Uterus (tissue), 4 donors: ENCODE data around the gene FGF3. TPM values are rescaled to one million over a fixed set of nuclear protein-coding genes. Genes with fewer than 3 reads are reported as not detected.
"Not testable (repeated sequence)": the region's sequence is repeated elsewhere in the genome, so short reads cannot be mapped to it uniquely, and the experiment has no call there.

ENCODE experiments used
- DNase-seq, 2 donors: peaks; one replicate each; pipeline ENCODE4 v3.0.0-alpha.2; 2019 to 2020
- H3K27ac ChIP-seq, 2 donors: fragments of 200-600 bp; sonication (generic); 1 replicate in 1 of 2; 2 replicates in 1 of 2; pipeline ENCODE4 v1.5.1; 2016 to 2018
- H3K27me3 ChIP-seq, 2 donors: fragments of 200-600 bp; sonication (generic); one replicate each; pipeline ENCODE4 v1.5.1; 2018 to 2019; ENCODE audit warnings: control low read depth in 1 of 2
- H3K36me3 ChIP-seq, 2 donors: fragments of 200-600 bp; sonication (generic); one replicate each; pipeline ENCODE4 v1.5.1; 2019; ENCODE audit warnings: control low read depth in 1 of 2
- H3K4me1 ChIP-seq, 2 donors: fragments of 200-600 bp; sonication (generic); one replicate each; pipeline ENCODE4 v1.5.1; 2018 to 2019; ENCODE audit warnings: control low read depth in 1 of 2
- H3K4me3 ChIP-seq, 2 donors: fragments of 200-600 bp; sonication (generic); 1 replicate in 1 of 2; 2 replicates in 1 of 2; pipeline ENCODE4 v1.5.1; 2018 to 2019; ENCODE audit warnings: mild to moderate bottlenecking in 1 of 2
- H3K9me3 ChIP-seq, 2 donors: fragments of 200-600 bp; sonication (generic); one replicate each; pipeline ENCODE4 v1.5.1; 2019; ENCODE audit warnings: control low read depth in 1 of 2
- CTCF ChIP-seq, 4 experiments: fragments of 200-600 bp in 2 of 4; fragments of 450-650 bp in 2 of 4; sonication (generic) in 2 of 4; IDR thresholded peaks; one replicate each; pipeline ENCODE4 v1.5.1; 2016 to 2019; ENCODE audit warnings: antibody characterized with exemption in 4 of 4, mild to moderate bottlenecking in 2 of 4, moderate library complexity in 1 of 4
- POLR2A ChIP-seq, 2 donors: fragments of 450-650 bp; IDR thresholded peaks; one replicate each; pipeline ENCODE4 v1.6.1; 2016; ENCODE audit warnings: antibody characterized with exemption in 2 of 2, mild to moderate bottlenecking in 1 of 2, moderate library complexity in 1 of 2
- intact Hi-C: fragments of 100-400 bp; cut with DNase I; formaldehyde crosslinking; loops from one replicate; pipeline ENCODE4 v1.15.1; 2023; ENCODE audit warnings: low total_unique reads
- total RNA-seq, 4 donors: library from RNA; depleted of rRNA in 3 of 4; stranded (reverse); fragments of >200 nt in 3 of 4; gene quantifications; one replicate each; pipeline versions ENCODE4 v1.1.0 to v1.2.4, GENCODE V29; 2014 to 2023
- donor health status: DM: yes; HTN: yes; CAD: no.

Gene FGF3
- total RNA-seq, 4 donors from 2014 or later, result not detected

- Histone ChIP-seq H3K4me3 (no peak overlapping the region), H3K9me3 (no peaks in the 10 kb centered on the region), H3K36me3 (no peaks in the 10 kb centered on the region), H3K27ac (no peak overlapping the region), H3K27me3 (peaks cover 0 to 3% of the 10 kb centered on the region in 2 donors), H3K4me1 (no peaks in the 10 kb centered on the region)
- intact Hi-C loops, result no loop called here
- TF ChIP-seq CTCF (IDR thresholded peaks at IDR 0.05), result no peak
- no peak for TF ChIP-seq POLR2A (IDR thresholded peaks at IDR 0.05)
- no peak for DNase-seq
Observed at GRCh38 chr11:69773626-69774353, 45.4 kb downstream of the FGF3 start.

GRCh38 chr11:69771466-69771865 is 47.8 kb downstream of the FGF3 start:
- Histone ChIP-seq H3K27me3 (peaks cover 0 to 3% of the 10 kb centered on the region in 2 donors), H3K9me3 (no peaks in the 10 kb centered on the region), H3K4me3 (no peak overlapping the region), H3K27ac (no peak overlapping the region), H3K36me3 (no peaks in the 10 kb centered on the region), H3K4me1 (no peaks in the 10 kb centered on the region)
- intact Hi-C loops, result no loop called here
- DNase-seq, result no peak
- TF ChIP-seq CTCF (IDR thresholded peaks at IDR 0.05) (no peak), POLR2A (IDR thresholded peaks at IDR 0.05) (no peak)

- no peaks in the 10 kb centered on the region for H3K4me1 ChIP-seq
- no peak overlapping the region for H3K27ac ChIP-seq
- peaks cover 0 to 3% of the 10 kb centered on the region in 2 donors for H3K27me3 ChIP-seq
- DNase-seq, result no peak
- no peaks in the 10 kb centered on the region for H3K9me3 ChIP-seq
- no peak overlapping the region for H3K4me3 ChIP-seq
- intact Hi-C loops, result no loop called here
- no peaks in the 10 kb centered on the region for H3K36me3 ChIP-seq
- TF ChIP-seq POLR2A (IDR thresholded peaks at IDR 0.05) (no peak), CTCF (IDR thresholded peaks at IDR 0.05) (no peak)
Observed at GRCh38 chr11:69770540-69770939, 48.7 kb downstream of the FGF3 start.

- no peak for DNase-seq
- TF ChIP-seq CTCF (IDR thresholded peaks at IDR 0.05) (no peak), POLR2A (IDR thresholded peaks at IDR 0.05) (no peak)
- no peak overlapping the region for H3K4me3 ChIP-seq
- intact Hi-C loops, result no loop called here
- no peak overlapping the region for H3K27ac ChIP-seq
- H3K27me3 ChIP-seq, result no peaks in the 10 kb centered on the region
- H3K36me3 ChIP-seq, result no peaks in the 10 kb centered on the region
- H3K4me1 ChIP-seq, result no peaks in the 10 kb centered on the region
- H3K9me3 ChIP-seq, result no peaks in the 10 kb centered on the region
Observed at GRCh38 chr11:69765498-69765995, 53.7 kb downstream of the FGF3 start.

GRCh38 chr11:69764918-69765317 is 54.3 kb downstream of the FGF3 start:
- H3K27ac ChIP-seq, H3K9me3 ChIP-seq, H3K4me1 ChIP-seq, intact Hi-C loops, DNase-seq, H3K27me3 ChIP-seq, H3K4me3 ChIP-seq, H3K36me3 ChIP-seq: not testable (repeated sequence)
